Mononuclear cell (primary cell): ENCODE measurements around the gene GPC6. TPM values are rescaled to one million over a fixed set of nuclear protein-coding genes. Genes with fewer than 3 reads are reported as not detected.

Source experiments
- H3K27me3 ChIP-seq: 2 replicates; pipeline ENCODE4 v1.6.0; 2011; ENCODE audit warnings: low read length, control low read depth; ENCODE audit not compliant: insufficient read depth
- H3K4me1 ChIP-seq: 2 replicates; pipeline ENCODE4 v1.5.1; 2011; ENCODE audit warnings: mild to moderate bottlenecking, low read length, control low read depth; ENCODE audit not compliant: insufficient read depth
- H3K4me3 ChIP-seq: 2 replicates; pipeline ENCODE4 v1.5.1; 2011; ENCODE audit warnings: mild to moderate bottlenecking, low read length, moderate library complexity
- H3K9me3 ChIP-seq: 2 replicates; pipeline ENCODE4 v1.5.1; 2011; ENCODE audit warnings: low read depth, mild to moderate bottlenecking, control low read depth, low read length
- total RNA-seq: library from RNA; depleted of rRNA; stranded (reverse); fragments of >200 nt; gene quantifications from one replicate; pipeline ENCODE4 v1.2.3, GENCODE V29; 2012

Gene GPC6
- total RNA-seq, 1 donor = 0.31 TPM

- Histone ChIP-seq H3K27me3 (no peaks in the 10 kb centered on the region), H3K9me3 (no peaks in the 10 kb centered on the region), H3K4me1 (peaks cover 3% of the 10 kb centered on the region)
These were observed 1188.1 kb downstream of the GPC6 start for GRCh38 chr13:94414708-94415107.

GRCh38 chr13:94415500-94416237 lies 1189.1 kb downstream of the GPC6 start:
- Histone ChIP-seq H3K27me3 (no peaks in the 10 kb centered on the region), H3K9me3 (no peaks in the 10 kb centered on the region), H3K4me1 (peaks cover 8% of the 10 kb centered on the region), H3K4me3 (no peak overlapping the region)

More at GRCh38 chr13:94414708-94415107, 1188.1 kb downstream of the GPC6 start:
- no peak overlapping the region for H3K4me3 ChIP-seq

GRCh38 chr13:94416454-94417080 lies 1190.0 kb downstream of the GPC6 start:
- Histone ChIP-seq H3K4me1 (peaks cover 8% of the 10 kb centered on the region), H3K4me3 (no peak overlapping the region), H3K9me3 (peaks cover 3% of the 10 kb centered on the region), H3K27me3 (no peaks in the 10 kb centered on the region)

- Histone ChIP-seq H3K27me3 (no peaks in the 10 kb centered on the region), H3K4me3 (no peak overlapping the region), H3K4me1 (peaks cover 8% of the 10 kb centered on the region), H3K9me3 (peaks cover 3% of the 10 kb centered on the region)
These were observed 1190.7 kb downstream of the GPC6 start for GRCh38 chr13:94417294-94417693.

- Histone ChIP-seq H3K4me1 (peaks cover 8% of the 10 kb centered on the region), H3K4me3 (no peak overlapping the region), H3K27me3 (peaks cover 3% of the 10 kb centered on the region), H3K9me3 (peaks cover 3% of the 10 kb centered on the region)
These were observed 1192.8 kb downstream of the GPC6 start for GRCh38 chr13:94419304-94419924.

- H3K9me3 ChIP-seq = peaks cover 3% of the 10 kb centered on the region
- H3K4me3 ChIP-seq = no peak overlapping the region
- H3K4me1 ChIP-seq = peaks cover 8% of the 10 kb centered on the region
- peaks cover 3% of the 10 kb centered on the region for H3K27me3 ChIP-seq
These were observed 1193.3 kb downstream of the GPC6 start for GRCh38 chr13:94419925-94420305.

- H3K4me3 ChIP-seq = no peak overlapping the region
- no peaks in the 10 kb centered on the region for H3K9me3 ChIP-seq
- H3K4me1 ChIP-seq = no peaks in the 10 kb centered on the region
- peaks cover 3% of the 10 kb centered on the region for H3K27me3 ChIP-seq
These were observed 1200.8 kb downstream of the GPC6 start for GRCh38 chr13:94427313-94427953.

- no peaks in the 10 kb centered on the region for H3K27me3 ChIP-seq
- no peaks in the 10 kb centered on the region for H3K4me1 ChIP-seq
- no peaks in the 10 kb centered on the region for H3K9me3 ChIP-seq
- no peak overlapping the region for H3K4me3 ChIP-seq
These were observed 1205.0 kb downstream of the GPC6 start for GRCh38 chr13:94431574-94431973.

- Histone ChIP-seq H3K4me1 (no peaks in the 10 kb centered on the region), H3K4me3 (no peak overlapping the region), H3K9me3 (no peaks in the 10 kb centered on the region), H3K27me3 (no peaks in the 10 kb centered on the region)
These were observed 1205.4 kb downstream of the GPC6 start for GRCh38 chr13:94431987-94432386.

- no peaks in the 10 kb centered on the region for H3K4me1 ChIP-seq
- no peaks in the 10 kb centered on the region for H3K27me3 ChIP-seq
- no peaks in the 10 kb centered on the region for H3K9me3 ChIP-seq
- H3K4me3 ChIP-seq = no peak overlapping the region
These were observed 1206.7 kb downstream of the GPC6 start for GRCh38 chr13:94433055-94433961.

- no peaks in the 10 kb centered on the region for H3K4me1 ChIP-seq
- H3K4me3 ChIP-seq = no peak overlapping the region
- no peaks in the 10 kb centered on the region for H3K9me3 ChIP-seq
- H3K27me3 ChIP-seq = no peaks in the 10 kb centered on the region
These were observed 1209.1 kb downstream of the GPC6 start for GRCh38 chr13:94435604-94436226.

GRCh38 chr13:94444826-94445225 lies 1218.2 kb downstream of the GPC6 start:
- H3K9me3 ChIP-seq = no peaks in the 10 kb centered on the region
- no peak overlapping the region for H3K4me3 ChIP-seq
- H3K4me1 ChIP-seq = no peaks in the 10 kb centered on the region
- H3K27me3 ChIP-seq = no peaks in the 10 kb centered on the region

- H3K9me3 ChIP-seq = no peaks in the 10 kb centered on the region
- H3K4me3 ChIP-seq = no peak overlapping the region
- H3K4me1 ChIP-seq = no peaks in the 10 kb centered on the region
- no peaks in the 10 kb centered on the region for H3K27me3 ChIP-seq
These were observed 1227.7 kb downstream of the GPC6 start for GRCh38 chr13:94454334-94454733.

GRCh38 chr13:94454906-94455305 lies 1228.3 kb downstream of the GPC6 start:
- H3K4me1 ChIP-seq = no peaks in the 10 kb centered on the region
- H3K27me3 ChIP-seq = no peaks in the 10 kb centered on the region

More at GRCh38 chr13:94454906-94455305, 1228.3 kb downstream of the GPC6 start:
- Histone ChIP-seq H3K9me3 (no peaks in the 10 kb centered on the region), H3K4me3 (no peak overlapping the region)
